IPS-18c (cell line): ENCODE results near the gene EXOSC6.
"Not testable (repeated sequence)": the region's sequence is repeated elsewhere in the genome, so short reads cannot be mapped to it uniquely, and the experiment has no call there.

Experiments used
- H3K4me3 ChIP-seq: 2 replicates; pipeline ENCODE4 v1.7.0; 2013; ENCODE audit warnings: low read depth, mild to moderate bottlenecking, low read length, moderate library complexity; ENCODE audit not compliant: insufficient read depth
- H3K9me3 ChIP-seq: one replicate; pipeline ENCODE4 v1.6.1; 2013; ENCODE audit warnings: mild to moderate bottlenecking, low read length, moderate library complexity; ENCODE audit not compliant: control insufficient read depth, insufficient read depth

Gene EXOSC6

DNA sequence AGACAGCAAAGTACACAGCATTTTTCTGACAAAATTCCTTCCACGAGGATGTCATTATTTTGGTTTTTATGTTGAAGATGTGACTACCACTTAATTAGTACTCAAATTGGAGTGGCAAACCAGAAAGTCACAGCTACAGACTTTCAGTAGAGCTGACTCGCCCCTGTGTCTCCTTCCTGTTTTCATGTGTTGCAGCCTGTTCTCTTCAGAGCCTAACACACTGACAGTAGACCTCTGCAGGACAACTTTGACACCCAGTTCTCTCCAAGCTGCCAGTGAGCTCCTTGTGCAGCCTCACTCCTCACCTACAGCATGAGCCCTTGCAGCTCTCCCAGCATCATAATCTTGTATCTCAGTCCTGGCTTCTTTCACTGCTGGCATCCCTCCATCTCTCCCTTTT is 29.2 kb downstream of the EXOSC6 start:
- H3K4me3 ChIP-seq, H3K9me3 ChIP-seq: not testable (repeated sequence)

DNA sequence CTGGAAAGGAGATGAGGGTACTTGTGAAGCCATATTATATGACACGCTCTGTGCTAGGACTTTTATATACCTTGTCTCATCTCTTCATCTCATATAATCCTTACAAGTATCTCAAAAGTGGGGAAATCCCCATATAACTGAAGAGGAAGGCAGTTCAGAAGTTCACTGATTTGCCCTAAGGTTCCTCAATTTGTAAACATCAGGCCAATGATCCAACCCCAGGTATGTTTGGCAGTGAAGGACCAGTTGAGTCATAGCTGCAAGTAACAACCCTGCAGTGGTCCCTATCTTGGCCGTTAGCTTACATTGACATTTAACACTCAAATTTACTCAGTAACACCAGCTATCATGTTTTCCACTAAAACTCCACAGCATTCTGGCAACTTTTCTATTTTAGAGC is 33.2 kb downstream of the EXOSC6 start:
- H3K4me3 ChIP-seq, H3K9me3 ChIP-seq: not testable (repeated sequence)

DNA sequence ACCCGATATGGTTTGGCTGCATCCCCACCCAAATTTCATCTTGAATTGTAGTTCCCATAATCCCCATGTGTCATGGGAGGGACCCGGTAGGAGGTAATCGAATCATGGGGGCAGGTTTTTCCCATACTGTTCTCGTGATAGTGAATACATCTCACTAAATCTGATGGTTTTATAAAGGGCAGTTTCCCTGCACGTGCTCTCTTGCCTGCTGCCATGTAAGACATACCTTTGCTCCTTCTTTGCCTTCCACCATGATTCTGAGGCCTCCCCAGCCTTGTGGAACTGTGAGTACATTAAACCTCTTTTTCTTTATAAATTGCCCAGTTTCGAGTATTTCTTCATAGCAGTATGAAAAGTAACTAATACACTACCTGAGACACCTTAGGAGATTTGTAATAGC is 45.4 kb downstream of the EXOSC6 start:
- H3K4me3 ChIP-seq, H3K9me3 ChIP-seq: not testable (repeated sequence)

DNA sequence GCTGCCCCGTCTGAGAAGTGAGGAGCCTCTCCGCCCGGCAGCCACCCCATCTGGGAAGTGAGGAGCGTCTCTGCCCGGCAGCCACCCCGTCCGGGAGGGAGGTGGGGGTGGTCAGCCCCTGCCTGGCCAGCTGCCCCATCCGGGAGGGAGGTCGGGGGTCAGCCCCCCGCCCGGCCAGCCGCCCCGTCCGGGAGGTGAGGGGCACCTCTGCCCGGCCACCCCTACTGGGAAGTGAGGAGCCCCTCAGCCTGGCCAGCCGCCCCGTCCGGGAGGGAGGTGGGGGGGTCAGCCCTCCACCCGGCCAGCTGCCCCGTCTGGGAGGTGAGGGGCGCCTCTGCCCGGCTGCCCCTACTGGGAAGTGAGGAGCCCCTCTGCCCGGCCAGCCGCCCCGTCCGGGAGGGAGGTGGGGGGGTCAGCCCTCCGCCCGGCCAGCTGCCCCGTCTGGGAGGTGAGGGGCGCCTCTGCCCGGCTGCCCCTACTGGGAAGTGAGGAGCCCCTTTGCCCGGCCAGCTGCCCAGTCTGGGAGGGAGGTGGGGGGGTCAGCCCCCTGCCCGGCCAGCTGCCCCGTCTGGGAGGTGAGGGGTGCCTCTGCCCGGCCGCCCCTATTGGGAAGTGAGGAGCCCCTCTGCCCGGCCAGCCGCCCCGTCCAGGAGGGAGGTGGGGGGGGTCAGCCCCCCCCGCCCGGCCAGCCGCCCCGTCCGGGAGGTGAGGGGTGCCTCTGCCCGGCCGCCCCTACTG is 46.9 kb downstream of the EXOSC6 start:
- not testable (repeated sequence) for H3K4me3 ChIP-seq, H3K9me3 ChIP-seq

DNA sequence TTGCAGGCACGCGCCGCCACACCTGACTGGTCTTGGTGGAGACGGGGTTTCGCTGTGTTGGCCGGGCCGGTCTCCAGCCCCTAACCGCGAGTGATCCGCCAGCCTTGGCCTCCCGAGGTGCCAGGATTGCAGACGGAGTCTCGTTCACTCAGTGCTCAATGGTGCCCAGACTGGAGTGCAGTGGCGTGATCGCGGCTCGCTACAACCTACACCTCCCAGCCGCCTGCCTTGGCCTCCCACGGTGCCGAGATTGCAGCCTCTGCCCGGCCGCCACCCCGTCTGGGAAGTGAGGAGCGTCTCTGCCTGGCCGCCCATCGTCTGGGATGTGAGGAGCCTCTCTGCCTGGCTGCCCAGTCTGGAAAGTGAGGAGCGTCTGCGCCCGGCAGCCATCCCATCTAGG is 47.7 kb downstream of the EXOSC6 start:
- not testable (repeated sequence) for H3K4me3 ChIP-seq, H3K9me3 ChIP-seq

DNA sequence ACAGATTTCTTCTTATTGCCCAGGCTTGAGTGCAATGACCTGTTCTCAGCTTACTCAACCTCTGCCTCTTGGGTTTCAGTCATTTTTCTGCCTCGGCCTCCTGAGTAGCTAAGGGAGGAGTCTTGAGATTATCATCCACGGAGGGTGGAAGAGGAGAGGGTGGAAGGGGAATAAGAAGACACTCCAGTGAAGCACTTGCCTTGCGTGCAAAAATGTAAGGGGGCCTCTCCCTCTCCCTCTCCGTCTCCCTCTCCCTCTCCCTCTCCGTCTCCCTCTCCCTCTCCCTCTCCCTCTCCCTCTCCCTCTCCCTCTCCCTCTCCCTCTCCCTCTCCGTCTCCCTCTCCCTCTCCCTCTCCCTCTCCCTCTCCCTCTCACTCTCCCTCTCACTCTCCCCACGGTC is 48.2 kb downstream of the EXOSC6 start:
- H3K4me3 ChIP-seq = not testable (repeated sequence)

DNA sequence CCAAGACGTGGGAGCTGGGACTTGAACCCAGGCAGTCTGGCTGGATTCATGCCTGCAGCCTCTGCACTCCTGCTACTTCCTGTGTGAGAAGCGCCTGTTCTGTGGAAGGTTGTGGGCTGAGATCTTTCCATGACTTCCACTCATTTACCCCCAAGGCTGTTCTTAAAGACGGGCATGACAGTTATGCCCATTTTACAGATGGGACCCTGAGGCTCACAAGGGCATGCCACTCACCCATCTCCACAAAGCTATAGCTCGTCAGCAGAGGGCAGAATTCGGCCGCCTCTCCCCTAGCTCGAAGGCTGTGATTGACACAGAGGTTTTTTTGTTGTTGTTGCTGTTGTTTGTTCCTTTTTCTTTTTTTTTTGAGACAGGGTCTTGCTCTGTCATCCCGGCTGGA is 51.7 kb downstream of the EXOSC6 start:
- H3K4me3 ChIP-seq, H3K9me3 ChIP-seq: not testable (repeated sequence)

More for the DNA sequence above, 48.2 kb downstream of the EXOSC6 start:
- H3K9me3 ChIP-seq = not testable (repeated sequence)

DNA sequence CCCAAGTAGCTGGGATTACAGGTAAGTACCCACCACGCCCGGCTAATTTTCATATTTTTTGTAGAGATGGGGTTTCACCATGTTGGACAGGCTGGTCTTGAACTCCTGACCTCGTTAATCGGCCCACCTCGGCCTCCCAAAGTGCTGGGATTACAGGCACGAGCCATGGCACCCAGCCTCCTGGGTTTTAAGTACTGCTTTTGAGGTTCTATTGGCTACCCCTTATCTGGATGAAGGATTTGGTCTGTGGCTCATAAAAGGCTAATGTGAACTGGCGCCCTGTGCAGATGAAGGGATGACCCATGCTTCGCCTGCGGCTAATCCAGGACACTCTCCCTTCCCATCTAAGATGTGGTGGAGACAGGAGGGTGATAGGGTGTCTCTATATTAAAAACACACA is 52.6 kb downstream of the EXOSC6 start:
- H3K4me3 ChIP-seq, H3K9me3 ChIP-seq: not testable (repeated sequence)

DNA sequence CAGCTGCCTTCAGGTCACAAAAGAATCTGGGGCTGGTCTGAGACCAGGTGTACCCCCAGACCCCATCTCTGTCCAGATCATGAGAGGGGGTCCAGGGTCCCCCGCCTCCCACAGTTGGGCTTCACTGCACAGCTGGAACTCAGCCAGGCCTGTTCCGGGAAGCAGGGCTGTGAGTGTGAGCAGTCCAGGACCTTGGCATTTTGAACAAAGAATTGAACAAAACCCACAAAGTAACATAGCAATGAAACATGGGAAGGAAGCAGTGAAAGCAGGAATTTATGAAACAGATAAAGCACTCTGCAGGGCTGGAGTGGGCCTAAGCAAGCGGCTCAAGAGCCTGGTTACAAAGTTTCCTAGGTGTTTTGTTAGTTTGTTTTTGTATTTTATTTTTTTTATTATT is 53.1 kb downstream of the EXOSC6 start:
- H3K9me3 ChIP-seq, H3K4me3 ChIP-seq: not testable (repeated sequence)

DNA sequence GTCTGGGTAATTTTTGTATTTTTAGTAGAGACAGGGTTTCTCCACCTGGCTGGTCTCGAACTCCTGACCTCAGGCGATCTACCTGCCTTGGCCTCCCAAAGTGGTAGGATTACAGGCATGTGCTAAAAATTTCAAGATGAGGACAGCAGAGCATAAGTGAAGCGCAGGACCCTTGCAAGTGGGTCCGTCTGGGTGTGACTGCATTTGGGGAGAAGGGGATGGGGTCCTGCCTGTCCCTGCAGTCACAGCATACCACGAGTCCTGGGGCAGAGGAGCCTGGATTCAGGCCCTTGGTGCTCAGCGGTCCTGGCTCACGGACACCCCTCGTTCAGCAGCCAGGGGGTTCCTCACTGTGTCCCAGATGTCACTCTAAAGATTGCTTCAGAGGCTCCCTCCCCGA is 53.5 kb downstream of the EXOSC6 start:
- not testable (repeated sequence) for H3K4me3 ChIP-seq, H3K9me3 ChIP-seq

DNA sequence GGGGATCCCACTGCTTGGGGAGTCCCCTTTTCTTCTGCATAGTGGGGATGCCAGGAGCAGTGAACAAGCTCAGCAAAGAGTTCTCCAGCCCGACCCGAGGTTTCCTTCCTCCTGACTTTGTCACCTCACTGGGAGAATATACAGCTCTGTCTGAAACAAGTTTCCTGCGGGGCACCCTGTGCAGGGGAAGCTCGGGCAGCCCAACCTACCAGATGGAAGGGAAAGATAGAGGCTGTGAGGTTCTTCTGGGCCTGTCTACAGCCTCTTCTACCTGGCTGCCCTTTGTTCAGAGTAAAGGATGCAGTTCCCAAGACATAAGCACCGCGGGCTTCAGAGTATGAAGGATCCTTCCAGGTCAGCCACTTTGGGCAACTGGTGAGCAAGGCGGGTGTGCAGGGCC is 54.1 kb downstream of the EXOSC6 start:
- not testable (repeated sequence) for H3K4me3 ChIP-seq, H3K9me3 ChIP-seq
